ENCODE measurements around the gene MTHFR.

- TF ChIP-seq CTCF (IDR thresholded peaks at IDR 0.05) (no peak), POLR2A (IDR thresholded peaks at IDR 0.05) (no peak)
Measured at GRCh38 chr1:11748294-11749202, 57.2 kb downstream of the MTHFR start.
